Lung (tissue), 12 donors: ENCODE measurements around the gene CASK. TPM values are rescaled to one million over a fixed set of nuclear protein-coding genes. Genes with fewer than 3 reads are reported as not detected.

Source experiments
- ATAC-seq: fragments of 200-7000 bp; cut with Tn5 transposase; one replicate; pipeline ENCODE4 v1.9.1; 2020; ENCODE audit warnings: moderate number of reproducible peaks; ENCODE audit not compliant: insufficient read depth, low FRiP score
- DNase-seq, 3 donors: peaks; one replicate each; pipeline ENCODE4 v3.0.0-alpha.2; 2013 to 2017
- H3K27ac ChIP-seq, 2 donors: one replicate each; pipeline ENCODE4 v1.5.1; 2013; ENCODE audit warnings: mild to moderate bottlenecking in 2 of 2, moderate library complexity in 2 of 2, control low read depth in 1 of 2, inconsistent platforms in 1 of 2, low read depth in 1 of 2, low read length in 1 of 2
- H3K27me3 ChIP-seq, 3 donors: one replicate each; pipeline ENCODE4 v1.5.1; 2013; ENCODE audit warnings: low read length in 2 of 3; ENCODE audit not compliant: control insufficient read depth in 3 of 3, insufficient read depth in 3 of 3
- H3K36me3 ChIP-seq, 4 donors: one replicate each; pipeline ENCODE4 v1.5.1; 2013; ENCODE audit warnings: low read length in 4 of 4, mild to moderate bottlenecking in 1 of 4, moderate library complexity in 1 of 4; ENCODE audit not compliant: control insufficient read depth in 4 of 4, insufficient read depth in 4 of 4
- H3K4me1 ChIP-seq, 5 donors: one replicate each; pipeline ENCODE4 v1.5.1; 2013; ENCODE audit warnings: low read length in 5 of 5, mild to moderate bottlenecking in 2 of 5, moderate library complexity in 1 of 5; ENCODE audit not compliant: control insufficient read depth in 5 of 5, insufficient read depth in 5 of 5
- H3K4me3 ChIP-seq: one replicate; pipeline ENCODE4 v1.5.1; 2013; ENCODE audit warnings: mild to moderate bottlenecking, control low read depth, moderate library complexity
- H3K9ac ChIP-seq, 2 donors: one replicate each; pipeline ENCODE4 v1.5.1; 2013; ENCODE audit warnings: low read length in 2 of 2, control low read depth in 1 of 2; ENCODE audit not compliant: insufficient read depth in 1 of 2
- H3K9me3 ChIP-seq, 4 donors: one replicate each; pipeline ENCODE4 v1.5.1; 2013; ENCODE audit warnings: low read length in 3 of 4, mild to moderate bottlenecking in 1 of 4, moderate library complexity in 1 of 4; ENCODE audit not compliant: control insufficient read depth in 4 of 4, insufficient read depth in 3 of 4
- WGBS, 2 donors: extraction: QIAGEN DNeasy Blood & Tissue Kit; methylation state at CpG; one replicate each; pipeline ENCODE4 v1.1.7; 2013; 5-methylcytosine and 5-hydroxymethylcytosine counted together
- polyA plus RNA-seq, 2 donors: library from polyadenylated mRNA; stranded (reverse); fragments of 200-250 nt; gene quantifications; one replicate each; pipeline ENCODE4 v1.2.1, GENCODE V29; 2013
- total RNA-seq, 2 donors: library from RNA; depleted of rRNA in 1 of 2; stranded (reverse); fragments of >200 nt in 1 of 2; gene quantifications; one replicate each; pipeline ENCODE4 v1.2.1, GENCODE V29; 2014 to 2021
- TF ChIP-seq, protein P1 (sequence below): IDR thresholded peaks from 2 replicates; pipeline ENCODE4 v1.5.1; 2012; ENCODE audit warnings: mild to moderate bottlenecking; ENCODE audit errors: control extremely low read depth, extremely low read depth
- donor health status: control.
- donor health status: control.
- donor health status: Bipolar disorder and iron deficiency.
- donor health status: healthy.
- donor health status: DM: yes; HTN: yes; CAD: no.

Gene CASK
- total and polyA plus RNA-seq, 4 donors, result 8.2 to 68.1 (median 30.6) TPM

DNA sequence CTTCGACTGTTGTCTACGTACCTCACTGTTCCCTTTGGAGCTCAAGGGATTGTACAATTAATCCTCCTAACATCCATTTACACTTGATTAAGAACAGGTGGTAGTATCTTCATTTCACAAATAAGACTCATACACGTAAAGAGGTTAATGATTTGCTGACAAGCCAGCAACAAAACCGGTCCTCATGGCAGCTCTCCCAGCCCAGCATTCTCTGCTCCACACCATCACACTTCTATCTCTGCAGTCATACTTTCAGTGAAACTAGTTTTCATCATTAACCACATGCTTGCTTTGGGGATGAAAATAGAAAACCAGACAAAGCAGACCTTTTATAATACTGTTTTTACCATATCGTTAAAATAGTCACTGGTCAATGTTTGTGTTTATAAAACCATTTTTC is 28.7 kb upstream of the CASK start:
- Histone ChIP-seq H3K27me3 (peaks cover 0 to 38% (median 8%) of the 10 kb centered on the region in 3 donors), H3K4me1 (no peaks in the 10 kb centered on the region), H3K4me3 (no peak overlapping the region), H3K9me3 (peaks cover 0 to 2% (median 0%) of the 10 kb centered on the region in 4 donors), H3K27ac (no peak overlapping the region), H3K36me3 (no peaks in the 10 kb centered on the region), H3K9ac (no peak overlapping the region)
- no peak for DNase-seq
- WGBS, 2 donors, result 76 to 87% methylated on average over 5 of the region's 5 CpGs
- TF ChIP-seq, protein P1, sequence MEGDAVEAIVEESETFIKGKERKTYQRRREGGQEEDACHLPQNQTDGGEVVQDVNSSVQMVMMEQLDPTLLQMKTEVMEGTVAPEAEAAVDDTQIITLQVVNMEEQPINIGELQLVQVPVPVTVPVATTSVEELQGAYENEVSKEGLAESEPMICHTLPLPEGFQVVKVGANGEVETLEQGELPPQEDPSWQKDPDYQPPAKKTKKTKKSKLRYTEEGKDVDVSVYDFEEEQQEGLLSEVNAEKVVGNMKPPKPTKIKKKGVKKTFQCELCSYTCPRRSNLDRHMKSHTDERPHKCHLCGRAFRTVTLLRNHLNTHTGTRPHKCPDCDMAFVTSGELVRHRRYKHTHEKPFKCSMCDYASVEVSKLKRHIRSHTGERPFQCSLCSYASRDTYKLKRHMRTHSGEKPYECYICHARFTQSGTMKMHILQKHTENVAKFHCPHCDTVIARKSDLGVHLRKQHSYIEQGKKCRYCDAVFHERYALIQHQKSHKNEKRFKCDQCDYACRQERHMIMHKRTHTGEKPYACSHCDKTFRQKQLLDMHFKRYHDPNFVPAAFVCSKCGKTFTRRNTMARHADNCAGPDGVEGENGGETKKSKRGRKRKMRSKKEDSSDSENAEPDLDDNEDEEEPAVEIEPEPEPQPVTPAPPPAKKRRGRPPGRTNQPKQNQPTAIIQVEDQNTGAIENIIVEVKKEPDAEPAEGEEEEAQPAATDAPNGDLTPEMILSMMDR, result no peak
- no peak for ATAC-seq

DNA sequence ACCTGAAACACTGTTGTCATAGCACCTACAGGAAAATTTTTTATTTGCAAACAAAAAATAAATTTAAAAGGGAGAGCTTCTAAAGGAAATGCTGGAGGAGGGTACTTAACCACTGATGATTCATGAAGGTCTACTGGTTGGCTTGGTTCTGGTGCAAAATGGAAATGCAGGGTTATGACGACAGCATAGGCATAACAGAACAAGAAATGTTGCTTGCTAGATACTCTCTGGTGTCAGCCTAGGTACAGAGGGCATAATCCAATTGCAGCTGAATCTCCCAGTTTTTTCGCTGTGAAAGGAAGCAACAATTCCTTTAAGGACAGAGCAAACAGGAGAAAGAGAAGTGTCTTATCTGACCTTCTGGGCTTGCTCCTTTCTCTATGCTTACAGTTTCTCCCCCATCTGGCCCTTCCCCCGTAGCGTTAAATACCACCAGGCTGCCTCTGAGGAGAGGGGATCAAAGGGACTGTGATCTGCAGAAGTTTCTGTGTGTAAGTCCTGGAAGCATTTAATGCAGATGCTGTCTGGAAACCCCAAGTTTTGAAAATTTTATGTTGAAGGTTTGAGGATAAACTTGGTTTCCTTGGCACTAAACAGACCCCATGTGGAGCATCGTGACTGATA is 23.7 kb upstream of the CASK start:
- Histone ChIP-seq H3K4me1 (no peaks in the 10 kb centered on the region), H3K27me3 (peaks cover 0 to 36% (median 12%) of the 10 kb centered on the region in 3 donors), H3K9me3 (no peaks in the 10 kb centered on the region), H3K9ac (no peak overlapping the region), H3K27ac (no peak overlapping the region), H3K36me3 (no peaks in the 10 kb centered on the region), H3K4me3 (no peak overlapping the region)
- TF ChIP-seq, protein P1, result no peak
- WGBS, 2 donors, result 57 to 88% methylated on average over 5 of the region's 5 CpGs
- ATAC-seq (no peak), DNase-seq (no peak)

DNA sequence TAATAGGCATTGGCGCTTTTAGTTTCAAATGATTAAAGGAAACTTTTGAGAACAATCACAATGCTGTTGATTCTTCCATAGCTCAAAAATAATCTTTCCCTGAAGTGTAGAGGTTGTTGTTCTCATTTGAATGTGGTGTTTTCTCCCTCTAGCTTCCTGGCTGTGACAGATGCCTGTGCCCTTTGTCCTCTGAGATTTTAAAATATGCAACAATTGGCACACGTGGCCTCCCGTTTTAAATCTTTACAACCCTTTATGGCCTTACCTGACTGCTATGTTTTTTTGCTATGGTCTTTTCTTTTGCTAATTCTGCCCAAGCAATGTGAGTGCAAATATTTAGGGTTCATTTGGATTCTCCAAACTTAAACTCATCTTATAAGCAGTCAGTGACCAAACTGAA is 22.9 kb upstream of the CASK start:
- H3K9me3 ChIP-seq, result no peaks in the 10 kb centered on the region
- 44 to 82% methylated on average over 3 of the region's 3 CpGs for WGBS, 2 donors
- no peak overlapping the region for H3K27ac ChIP-seq
- H3K27me3 ChIP-seq, result peaks cover 0 to 37% (median 13%) of the 10 kb centered on the region in 3 donors
- TF ChIP-seq, protein P1, result no peak
- no peak for DNase-seq
- no peak for ATAC-seq
- H3K4me1 ChIP-seq, result no peaks in the 10 kb centered on the region
- H3K36me3 ChIP-seq, result no peaks in the 10 kb centered on the region
- H3K9ac ChIP-seq, result no peak overlapping the region
- no peak overlapping the region for H3K4me3 ChIP-seq

DNA sequence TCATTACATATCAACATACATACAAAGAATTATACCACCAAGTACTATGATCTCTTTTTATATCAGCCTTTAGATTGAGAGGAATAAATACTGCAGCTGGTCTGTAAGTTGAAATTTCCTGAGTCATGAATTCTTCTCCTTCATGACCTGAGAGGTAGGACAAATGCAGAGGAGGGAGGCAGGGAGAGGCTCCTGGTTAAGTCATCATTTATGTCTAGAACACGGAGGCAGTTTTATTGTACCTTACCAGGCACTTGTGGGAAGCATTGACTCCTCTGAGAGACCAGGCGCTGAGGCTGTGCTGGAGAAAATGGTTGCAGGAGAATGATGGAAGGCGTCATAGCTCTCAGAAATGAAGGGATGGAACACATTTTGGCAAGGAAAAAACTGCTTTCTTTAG is 12.5 kb upstream of the CASK start:
- no peaks in the 10 kb centered on the region for H3K36me3 ChIP-seq
- no peaks in the 10 kb centered on the region for H3K4me1 ChIP-seq
- H3K4me3 ChIP-seq, result no peak overlapping the region
- H3K9ac ChIP-seq, result no peak overlapping the region
- no peak overlapping the region for H3K27ac ChIP-seq
- ATAC-seq, result no peak
- peaks cover 0 to 23% (median 2%) of the 10 kb centered on the region in 3 donors for H3K27me3 ChIP-seq
- 71 to 94% methylated on average over 3 of the region's 3 CpGs for WGBS, 2 donors
- no peaks in the 10 kb centered on the region for H3K9me3 ChIP-seq
- no peak for DNase-seq
- TF ChIP-seq, protein P1, result no peak
